Panc1 (cell line): Measurements from ENCODE around the gene FOSL2. TPM values are rescaled to one million over a fixed set of nuclear protein-coding genes. Genes with fewer than 3 reads are reported as not detected.

ENCODE experiments used
- ATAC-seq: fragments of 200-7000 bp; cut with Tn5 transposase; 2 replicates; pipeline ENCODE4 v1.9.1; 2020; ENCODE audit warnings: mild to moderate bottlenecking, moderate library complexity
- Bru-seq: library from RNA; stranded (reverse); fragments of 400-500 nt; gene quantifications from one replicate; lab custom pipeline; 2021; lab: Mats Ljungman, UMichigan
- BruChase-seq, 2 experiments: library from RNA; stranded (reverse); fragments of 400-500 nt; gene quantifications; one replicate each; lab custom pipeline; 2021; lab: Mats Ljungman, UMichigan
- BruUV-seq: library from RNA; stranded (reverse); fragments of 400-500 nt; replicated peaks from 2 replicates; lab custom pipeline; 2021; lab: Mats Ljungman, UMichigan
- CTCF ChIA-PET: fragments of 300-600 bp; sonication (Branson Sonifier 250); formaldehyde crosslinking; loops from one replicate; lab custom pipeline; 2022; ENCODE audit warnings: antibody characterized with exemption; lab: Charles Lee
- POLR2A ChIA-PET: fragments of 300-600 bp; sonication (Branson Sonifier 250); formaldehyde crosslinking; loops from one replicate; lab custom pipeline; 2022; ENCODE audit warnings: antibody characterized with exemption; lab: Charles Lee
- DNase-seq: peaks from one replicate; pipeline ENCODE4 v3.0.0-alpha.2; 2010; ENCODE audit warnings: low read depth, low spot score
- H3K27ac ChIP-seq: 2 replicates; pipeline ENCODE4 v1.5.1; 2011; ENCODE audit warnings: mild to moderate bottlenecking, low read length, inconsistent platforms
- H3K27me3 ChIP-seq: fragments of 200-500 bp; sonication (Bioruptor generic); 2 replicates; pipeline ENCODE4 v1.6.0; 2014; ENCODE audit warnings: low read length, inconsistent platforms; ENCODE audit not compliant: control insufficient read depth, insufficient read depth
- H3K36me3 ChIP-seq: fragments of 200-500 bp; sonication (Bioruptor generic); 2 replicates; pipeline ENCODE4 v1.5.1; 2014; ENCODE audit warnings: inconsistent platforms, mild to moderate bottlenecking, low read length, moderate library complexity; ENCODE audit not compliant: control insufficient read depth, insufficient read depth
- H3K4me1 ChIP-seq: 2 replicates; pipeline ENCODE4 v1.5.1; 2011; ENCODE audit warnings: inconsistent platforms, mild to moderate bottlenecking, low read length, moderate library complexity; ENCODE audit not compliant: control insufficient read depth, insufficient read depth
- H3K4me3 ChIP-seq, 2 experiments: 2 replicates each; pipeline ENCODE4 v1.5.1; 2011 to 2012; ENCODE audit warnings: low read depth in 2 of 2, low read length in 2 of 2, mild to moderate bottlenecking in 2 of 2, inconsistent platforms in 1 of 2, moderate library complexity in 1 of 2
- H3K9me3 ChIP-seq: fragments of 200-500 bp; sonication (Bioruptor generic); 2 replicates; pipeline ENCODE4 v1.5.1; 2014; ENCODE audit warnings: low read depth, mild to moderate bottlenecking, inconsistent platforms, low read length, moderate library complexity; ENCODE audit not compliant: control insufficient read depth, insufficient read depth
- CTCF ChIP-seq: fragments of 450-650 bp; IDR thresholded peaks from 2 replicates; pipeline ENCODE4 v1.5.1; 2017; ENCODE audit warnings: mild to moderate bottlenecking
- POLR2AphosphoS5 ChIP-seq: IDR thresholded peaks from 2 replicates; pipeline ENCODE4 v1.6.1; 2012; ENCODE audit warnings: mild to moderate bottlenecking, low read depth, low read length, moderate library complexity
- REST ChIP-seq, 2 experiments: IDR thresholded peaks; 2 replicates each; pipeline ENCODE4 v1.6.1; 2011 to 2012; ENCODE audit warnings: low read depth in 2 of 2, control low read depth in 1 of 2, low read length in 1 of 2, mild to moderate bottlenecking in 1 of 2, moderate library complexity in 1 of 2; ENCODE audit not compliant: insufficient read depth in 1 of 2
- SIN3A ChIP-seq: IDR thresholded peaks from 2 replicates; pipeline ENCODE4 v1.6.1; 2012; ENCODE audit warnings: low read depth, mild to moderate bottlenecking, low read length, moderate library complexity, borderline replicate concordance; ENCODE audit not compliant: insufficient read depth
- TCF7L2 ChIP-seq: IDR thresholded peaks from 2 replicates; pipeline ENCODE4 v1.6.1; 2011; ENCODE audit warnings: mild to moderate bottlenecking, low read depth, low read length, inconsistent platforms
- in situ Hi-C: cut with HindIII; loops from 2 replicates; pipeline ENCODE4 v1.10.0; 2016; ENCODE audit warnings: low sequenced_read_pairs, low pct_unique_long_range_greater_than_20kb
- intact Hi-C: fragments of 100-400 bp; cut with micrococcal nuclease; formaldehyde crosslinking; loops from one replicate; pipeline ENCODE4 v1.10.0; 2022; ENCODE audit not compliant: unreplicated experiment
- long read RNA-seq: library from polyadenylated mRNA; unstranded; transcript quantifications from one replicate; pipeline ENCODE4 v2.0.0, GENCODE V29; 2021; ENCODE audit not compliant: unreplicated experiment
- polyA plus RNA-seq: library from polyadenylated mRNA; unstranded; fragments of >200 nt; gene quantifications from one replicate; pipeline ENCODE4 v1.2.1, GENCODE V29; 2012; ENCODE audit warnings: missing spikeins; ENCODE audit not compliant: insufficient read length
- total RNA-seq: library from RNA; stranded (reverse); gene quantifications from one replicate; pipeline ENCODE4 v1.2.1, GENCODE V29; 2021; ENCODE audit not compliant: unreplicated experiment

The FOSL2 gene
- total RNA-seq (29.0 TPM), Bru-seq, nascent RNA (percentile 88 among the genes with signal in this experiment), BruChase-seq, experiment 1, labeled RNA remaining after a 2-hour chase (percentile 93 among the genes with signal in this experiment), BruChase-seq, experiment 2, labeled RNA remaining after a 6-hour chase (percentile 76 among the genes with signal in this experiment)
- 34.9 TPM for polyA plus RNA-seq
- long read RNA-seq, full-length matches to known transcripts = 12 of 42 reads
- long read RNA-seq, partial matches to known transcripts = 23 of 42 reads
- long read RNA-seq, other reads (novel, unspliced or antisense) = 7 of 42 reads

GRCh38 chr2:28392297-28393113 lies at the start of gene FOSL2:
Gene FOSL2, plus strand, starts transcription at chr2:28392858. Its CDS starts 863 bp downstream, at chr2:28393721.
- DNase-seq = peak; percentile 98
- POLR2A ChIA-PET = interaction anchor here (0.6 to 1.1 kb wide), 4 partner anchors 57 to 260 kb away, joined by 3 to 6 read pairs (median 3); no protein-coding TSS in a partner anchor
- Histone ChIP-seq H3K4me1 (peaks cover 29% of the 10 kb centered on the region), H3K4me3 (peak within 1 kb of the TSS; percentile 69 to 85), H3K27me3 (no peaks in the 10 kb centered on the region), H3K9me3 (no peaks in the 10 kb centered on the region), H3K27ac (peak within 1 kb of the TSS; percentile 85), H3K36me3 (peaks cover 4% of the 10 kb centered on the region)
- CTCF ChIA-PET = no interaction called here
- no TSS peak for BruUV-seq
- intact Hi-C loops = loop anchor here (5.0 to 10.0 kb wide), 3 partner anchors 238 to 500 kb away; partner anchors contain the start of genes BABAM2 and RBKS
- in situ Hi-C loops = no loop called here
- TF ChIP-seq SIN3A = peak; percentile 91; the same call in 1 of the 2 replicates
- peak; percentile 31 for TF ChIP-seq CTCF
- TF ChIP-seq POLR2AphosphoS5 = peak; percentile 89
- TF ChIP-seq REST (IDR thresholded peaks at IDR 0.05; ENCODE audit: insufficient read depth in 1 of 2, low read depth in 2 of 2, low read length in 1 of 2) = no peak
- TF ChIP-seq TCF7L2 = 0 out of 2 replicates have a peak, but pooled peaks have one; percentile 13
- ATAC-seq = peak; percentile 77

GRCh38 chr2:28343184-28343942 lies 49.3 kb upstream of the FOSL2 start:
- no peak for ATAC-seq
- in situ Hi-C loops (no loop called here), intact Hi-C loops (no loop called here)
- CTCF ChIA-PET = no interaction called here
- no peaks in the 10 kb centered on the region; the same call in 1 of the 2 replicates for H3K4me1 ChIP-seq
- no peak for TF ChIP-seq POLR2AphosphoS5
- no peak for TF ChIP-seq TCF7L2
- TF ChIP-seq SIN3A = no peak
- TF ChIP-seq REST (IDR thresholded peaks at IDR 0.05; ENCODE audit: insufficient read depth in 1 of 2, low read depth in 2 of 2, low read length in 1 of 2) = no peak
- no peaks in the 10 kb centered on the region for H3K27me3 ChIP-seq
- no TSS peak for BruUV-seq
- H3K4me3 ChIP-seq = no peak overlapping the region
- no peaks in the 10 kb centered on the region for H3K9me3 ChIP-seq
- POLR2A ChIA-PET = no interaction called here
- H3K36me3 ChIP-seq = no peaks in the 10 kb centered on the region
- no peak for DNase-seq
- H3K27ac ChIP-seq = no peak overlapping the region
